Brain microvascular endothelial cell (primary cell): ENCODE measurements around the gene TIRAP.

Source experiments
- DNase-seq: peaks from one replicate; pipeline ENCODE4 v3.0.0-alpha.2; 2020
- H3K27ac ChIP-seq: fragments of 250-450 bp; sonication (Bioruptor Pico); 2 replicates; pipeline ENCODE4 v1.5.1; 2020; ENCODE audit warnings: mild to moderate bottlenecking, moderate library complexity
- H3K27me3 ChIP-seq: fragments of 250-450 bp; sonication (Bioruptor Pico); replicated peaks from 2 replicates; pipeline ENCODE4 v1.5.1; 2020; ENCODE audit warnings: mild to moderate bottlenecking
- H3K36me3 ChIP-seq: fragments of 250-450 bp; sonication (Bioruptor Pico); replicated peaks from 2 replicates; pipeline ENCODE4 v1.5.1; 2020; ENCODE audit warnings: mild to moderate bottlenecking
- H3K4me3 ChIP-seq: 2 replicates; pipeline ENCODE4 v1.5.1; 2011; ENCODE audit warnings: low read depth, mild to moderate bottlenecking, control low read depth, low read length, moderate library complexity
- in situ Hi-C: cut with HindIII; loops from 2 replicates; pipeline ENCODE4 v1.10.0; 2017; ENCODE audit warnings: low sequenced_read_pairs, low pct_ligation_motif_present
- TF ChIP-seq, protein P1 (sequence below): IDR thresholded peaks from 2 replicates; pipeline ENCODE4 v1.5.1; 2011; ENCODE audit warnings: low read depth, mild to moderate bottlenecking, moderate library complexity, low read length, control low read depth, inconsistent platforms; ENCODE audit errors: missing control alignments

Gene TIRAP

DNA sequence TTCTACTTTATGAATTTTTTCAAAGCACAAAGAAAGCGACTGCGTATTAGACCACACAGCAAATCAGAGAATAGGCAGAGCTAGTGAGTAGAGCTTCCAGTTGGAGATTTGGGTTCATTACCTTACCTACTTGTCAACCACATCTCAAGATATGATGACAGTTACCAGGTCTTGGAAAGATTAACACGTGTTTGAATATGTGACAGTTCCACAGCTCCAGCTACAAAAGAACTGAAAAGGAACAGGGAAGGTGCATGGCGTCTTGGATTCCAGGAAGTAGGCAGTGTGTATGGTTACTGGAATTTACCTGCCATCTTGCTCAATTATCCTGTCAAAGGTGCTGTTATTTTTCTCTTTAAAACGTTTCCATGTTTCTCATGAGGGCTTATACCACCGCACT is 5.3 kb downstream of the TIRAP start:
- TF ChIP-seq, protein P1, sequence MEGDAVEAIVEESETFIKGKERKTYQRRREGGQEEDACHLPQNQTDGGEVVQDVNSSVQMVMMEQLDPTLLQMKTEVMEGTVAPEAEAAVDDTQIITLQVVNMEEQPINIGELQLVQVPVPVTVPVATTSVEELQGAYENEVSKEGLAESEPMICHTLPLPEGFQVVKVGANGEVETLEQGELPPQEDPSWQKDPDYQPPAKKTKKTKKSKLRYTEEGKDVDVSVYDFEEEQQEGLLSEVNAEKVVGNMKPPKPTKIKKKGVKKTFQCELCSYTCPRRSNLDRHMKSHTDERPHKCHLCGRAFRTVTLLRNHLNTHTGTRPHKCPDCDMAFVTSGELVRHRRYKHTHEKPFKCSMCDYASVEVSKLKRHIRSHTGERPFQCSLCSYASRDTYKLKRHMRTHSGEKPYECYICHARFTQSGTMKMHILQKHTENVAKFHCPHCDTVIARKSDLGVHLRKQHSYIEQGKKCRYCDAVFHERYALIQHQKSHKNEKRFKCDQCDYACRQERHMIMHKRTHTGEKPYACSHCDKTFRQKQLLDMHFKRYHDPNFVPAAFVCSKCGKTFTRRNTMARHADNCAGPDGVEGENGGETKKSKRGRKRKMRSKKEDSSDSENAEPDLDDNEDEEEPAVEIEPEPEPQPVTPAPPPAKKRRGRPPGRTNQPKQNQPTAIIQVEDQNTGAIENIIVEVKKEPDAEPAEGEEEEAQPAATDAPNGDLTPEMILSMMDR: no peak
- Histone ChIP-seq H3K27ac (no peak overlapping the region), H3K27me3 (no peaks in the 10 kb centered on the region), H3K4me3 (no peak overlapping the region), H3K36me3 (peaks cover 12% of the 10 kb centered on the region)
- in situ Hi-C loops: no loop called here
- no peak for DNase-seq

DNA sequence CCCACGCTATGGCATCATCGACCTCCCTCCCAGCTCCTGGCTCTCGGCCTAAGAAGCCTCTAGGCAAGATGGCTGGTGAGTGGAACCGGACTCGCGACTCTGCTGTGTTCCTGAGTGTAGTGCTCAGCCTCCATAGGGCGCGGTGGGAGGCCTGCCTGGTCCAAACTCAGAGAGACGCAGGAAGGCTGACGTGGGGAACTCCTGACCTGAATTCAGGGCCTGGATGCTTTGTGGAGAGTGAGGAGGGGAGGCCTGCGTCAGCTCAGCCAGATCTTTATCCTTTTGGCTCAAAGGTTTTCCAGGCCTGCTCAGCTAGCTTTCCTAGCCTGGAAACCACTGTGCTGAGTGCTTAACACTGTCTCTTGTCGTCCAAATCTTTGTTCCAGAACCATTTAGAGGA is 8.0 kb downstream of the TIRAP start:
- no peak overlapping the region for H3K27ac ChIP-seq
- H3K36me3 ChIP-seq: peaks cover 22% of the 10 kb centered on the region
- no peak overlapping the region for H3K4me3 ChIP-seq
- no peak for DNase-seq
- TF ChIP-seq, protein P1: no peak
- no peaks in the 10 kb centered on the region for H3K27me3 ChIP-seq
- in situ Hi-C loops: no loop called here

DNA sequence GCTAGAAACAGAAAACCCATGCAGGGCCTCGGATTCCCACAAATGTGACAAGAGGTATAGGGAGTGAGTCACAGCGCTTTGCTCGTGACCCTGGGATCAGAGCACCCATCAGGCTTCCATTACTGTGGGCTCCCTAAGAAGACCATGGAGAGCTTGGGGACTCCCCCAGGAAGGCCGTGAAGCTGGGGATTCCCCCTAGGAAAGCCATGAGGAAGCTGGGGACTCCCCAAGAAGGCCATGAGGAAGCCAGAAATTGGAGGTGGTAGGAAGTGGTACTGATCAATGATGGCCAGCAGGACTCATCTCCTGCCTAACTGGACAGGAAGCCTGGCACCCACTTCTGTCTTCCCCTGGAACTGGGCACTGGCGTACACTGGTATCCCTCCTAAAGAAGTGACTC is 10.8 kb downstream of the TIRAP start:
- Histone ChIP-seq H3K27ac (no peak overlapping the region), H3K27me3 (no peaks in the 10 kb centered on the region), H3K4me3 (no peak overlapping the region), H3K36me3 (peaks cover 22% of the 10 kb centered on the region)
- DNase-seq: no peak
- TF ChIP-seq, protein P1: no peak
- in situ Hi-C loops: no loop called here

DNA sequence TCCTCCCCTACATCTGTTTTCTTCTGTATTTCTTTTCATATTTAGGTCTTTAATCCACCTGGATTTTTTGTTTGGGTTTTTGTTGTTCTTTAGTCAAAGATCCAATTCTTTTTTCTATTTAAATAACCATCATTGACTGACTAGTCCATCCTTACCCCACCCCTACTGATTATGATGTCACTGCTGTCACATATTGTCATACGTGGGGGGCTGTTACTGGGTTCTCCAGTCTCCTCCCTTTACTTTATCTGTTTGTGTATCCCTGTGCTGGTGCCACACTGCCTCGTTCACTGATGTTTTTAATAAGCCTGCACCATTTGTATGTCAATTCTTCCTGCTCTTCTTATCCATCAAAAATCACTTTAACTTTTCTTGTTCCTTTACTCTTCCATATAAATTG is 14.1 kb downstream of the TIRAP start:
- in situ Hi-C loops: no loop called here
- DNase-seq: no peak
- Histone ChIP-seq H3K27me3 (no peaks in the 10 kb centered on the region), H3K27ac (no peak overlapping the region), H3K36me3 (peaks cover 17% of the 10 kb centered on the region), H3K4me3 (no peak overlapping the region)
- TF ChIP-seq, protein P1: no peak

DNA sequence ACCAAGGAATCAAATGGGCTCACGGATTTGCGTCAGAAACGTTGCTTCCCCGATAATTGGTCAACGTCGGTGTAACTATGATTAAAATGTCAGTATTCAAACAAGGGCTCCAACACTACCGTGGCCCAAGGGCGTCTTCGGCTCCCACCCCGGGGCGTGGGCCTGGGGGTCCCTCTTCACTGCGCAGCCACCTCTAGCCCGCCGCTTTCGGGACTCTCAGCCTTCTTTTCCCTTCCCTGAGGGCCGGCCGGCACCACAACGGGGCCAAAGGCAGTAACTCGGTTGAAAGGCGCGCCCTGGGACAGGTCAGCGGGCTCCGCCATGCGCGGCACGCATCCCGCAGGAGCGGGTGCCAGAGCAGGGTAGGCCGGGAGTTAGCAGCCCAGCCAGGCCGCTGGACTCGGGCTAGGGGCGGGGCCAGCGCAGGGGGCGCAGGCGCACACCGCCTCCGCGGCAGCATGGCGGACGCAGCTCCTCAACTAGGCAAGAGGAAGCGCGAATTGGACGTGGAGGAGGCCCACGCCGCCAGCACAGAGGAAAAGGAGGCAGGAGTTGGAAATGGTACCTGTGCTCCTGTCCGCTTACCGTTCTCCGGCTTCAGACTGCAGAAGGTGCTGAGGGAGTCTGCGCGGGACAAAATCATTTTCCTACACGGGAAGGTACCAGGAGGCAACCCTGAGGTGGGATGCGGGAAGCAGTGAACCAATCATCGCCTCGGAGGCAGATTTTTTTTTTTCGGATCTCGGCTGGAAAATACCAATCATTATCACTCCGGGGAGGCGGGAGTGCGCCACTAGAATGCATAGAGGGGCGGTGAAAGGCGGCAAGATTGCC is 20.9 kb downstream of the TIRAP start, which contains the start of gene DCPS:
TSS of gene DCPS (plus strand) at position 438 of the 834 bp plus-strand sequence. CDS start at position 459, 21 bp downstream.
- H3K36me3 ChIP-seq: no peaks in the 10 kb centered on the region
- TF ChIP-seq, protein P1: no peak
- no peaks in the 10 kb centered on the region for H3K27me3 ChIP-seq
- in situ Hi-C loops: no loop called here
- DNase-seq: peak; percentile 86
- peak within 1 kb of the TSS; percentile 88 for H3K27ac ChIP-seq
- peak within 1 kb of the TSS; percentile 84 for H3K4me3 ChIP-seq
